PFSK-1 (cell line): ENCODE measurements around the gene VRK3.

Experiments used
- FOXP2 ChIP-seq: optimal IDR thresholded peaks from 2 replicates; pipeline ENCODE3; 2011; ENCODE audit warnings: borderline replicate concordance, control low read depth, inconsistent platforms; ENCODE audit not compliant: insufficient read depth; ENCODE audit errors: extremely low read length, extremely low read depth
- POLR2AphosphoS5 ChIP-seq: IDR thresholded peaks from 2 replicates; pipeline ENCODE4 v1.6.1; 2012; ENCODE audit warnings: low read depth, mild to moderate bottlenecking, control low read depth, low read length, moderate library complexity
- REST ChIP-seq, 2 experiments: IDR thresholded peaks; 2 replicates each; pipeline versions ENCODE4 v1.6.1 to v1.8.0; 2011 to 2012; ENCODE audit warnings: low read depth in 2 of 2, low read length in 2 of 2, control low read depth in 1 of 2, inconsistent platforms in 1 of 2, mild to moderate bottlenecking in 1 of 2, moderate library complexity in 1 of 2; ENCODE audit not compliant: insufficient read depth in 1 of 2
- SIN3A ChIP-seq: IDR thresholded peaks from 2 replicates; pipeline ENCODE4 v1.6.1; 2012; ENCODE audit warnings: mild to moderate bottlenecking, low read length, moderate library complexity, borderline replicate concordance; ENCODE audit not compliant: insufficient read depth
- TAF1 ChIP-seq: IDR thresholded peaks from 2 replicates; pipeline ENCODE4 v1.6.1; 2012; ENCODE audit warnings: low read length, control low read depth, borderline replicate concordance; ENCODE audit not compliant: insufficient read depth

The VRK3 gene

GRCh38 chr19:49931293-49932040 lies 93.7 kb downstream of the VRK3 start:
- no peak for TF ChIP-seq TAF1
- no peak for TF ChIP-seq SIN3A
- no peak for TF ChIP-seq FOXP2
- no peak for TF ChIP-seq REST (IDR thresholded peaks at IDR 0.05; ENCODE audit: insufficient read depth in 1 of 2, low read depth in 2 of 2, low read length in 2 of 2)
- no peak for TF ChIP-seq POLR2AphosphoS5

- TF ChIP-seq SIN3A, result no peak
- no peak for TF ChIP-seq POLR2AphosphoS5
- TF ChIP-seq REST (IDR thresholded peaks at IDR 0.05; ENCODE audit: insufficient read depth in 1 of 2, low read depth in 2 of 2, low read length in 2 of 2), result no peak
- TF ChIP-seq FOXP2, result no peak
- TF ChIP-seq TAF1, result no peak
Measured at GRCh38 chr19:49930483-49931011, 94.6 kb downstream of the VRK3 start.

GRCh38 chr19:49929611-49930482 lies 95.3 kb downstream of the VRK3 start:
- peak; percentile 33; the same call in 1 of the 2 replicates for TF ChIP-seq SIN3A
- 0 out of 2 replicates have a peak, but pooled peaks have one; percentile 12 for TF ChIP-seq TAF1
- TF ChIP-seq REST (IDR thresholded peaks at IDR 0.05; ENCODE audit: insufficient read depth in 1 of 2, low read depth in 2 of 2, low read length in 2 of 2), result no peak; a peak in 1 of 4 replicates
- peak; percentile 77; the same call in 1 of the 2 replicates for TF ChIP-seq POLR2AphosphoS5
- TF ChIP-seq FOXP2, result peak; percentile 67

GRCh38 chr19:49929121-49929610 lies 96.0 kb downstream of the VRK3 start, which contains the start of the genes ATF5 and NUP62:
Gene ATF5 (plus strand): TSS chr19:49929205. CDS start chr19:49930851, 1,646 bp downstream.
Gene NUP62 (minus strand): TSS chr19:49929504. CDS start chr19:49909807, 19,697 bp downstream.
- TF ChIP-seq SIN3A (no peak; the same call in 1 of the 2 replicates), TAF1 (peak; percentile 60; the same call in 1 of the 2 replicates), POLR2AphosphoS5 (peak; percentile 87; the same call in 1 of the 2 replicates)
